GM20431 (cell line): ENCODE measurements around the gene WDR59.
"Not testable (repeated sequence)": the region's sequence is repeated elsewhere in the genome, so short reads cannot be mapped to it uniquely, and the experiment has no call there.

Source experiments
- in situ Hi-C: fragments of 300-500 bp; cut with MseI, MboI; formaldehyde crosslinking; loops from one replicate; pipeline ENCODE4 v1.15.0; 2020; ENCODE audit warnings: low sequenced_read_pairs; ENCODE audit not compliant: unreplicated experiment

WDR59 gene

GRCh38 chr16:74874123-74874522 is 110.8 kb downstream of the WDR59 start:
- in situ Hi-C loops, result no loop called here

- in situ Hi-C loops, result no loop called here
Observed at GRCh38 chr16:74872302-74872701, 112.6 kb downstream of the WDR59 start.

- in situ Hi-C loops, result no loop called here
Observed at GRCh38 chr16:74871608-74872007, 113.3 kb downstream of the WDR59 start.

GRCh38 chr16:74868501-74868900 is 116.4 kb downstream of the WDR59 start:
- in situ Hi-C loops, result loop anchor here (10.0 kb wide), 1 partner anchor 154 kb away; no protein-coding TSS in a partner anchor

GRCh38 chr16:74868035-74868434 is 116.9 kb downstream of the WDR59 start:
- in situ Hi-C loops, result loop anchor here (10.0 kb wide), 1 partner anchor 153 kb away; no protein-coding TSS in a partner anchor

- in situ Hi-C loops, result loop anchor here (10.0 kb wide), 1 partner anchor 153 kb away; no protein-coding TSS in a partner anchor
Observed at GRCh38 chr16:74867281-74867849, 117.6 kb downstream of the WDR59 start.

GRCh38 chr16:74865922-74866598 is 118.9 kb downstream of the WDR59 start:
- in situ Hi-C loops, result loop anchor here (10.0 kb wide), 1 partner anchor 151 kb away; no protein-coding TSS in a partner anchor

- in situ Hi-C loops, result loop anchor here (10.0 kb wide), 1 partner anchor 148 kb away; no protein-coding TSS in a partner anchor
Observed at GRCh38 chr16:74862743-74863244, 122.1 kb downstream of the WDR59 start.

GRCh38 chr16:74852500-74852875 is 132.4 kb downstream of the WDR59 start:
- in situ Hi-C loops, result no loop called here

GRCh38 chr16:74850027-74850426 is 134.9 kb downstream of the WDR59 start:
- in situ Hi-C loops, result no loop called here

- in situ Hi-C loops, result no loop called here
Observed at GRCh38 chr16:74847202-74847601, 137.7 kb downstream of the WDR59 start.

- in situ Hi-C loops, result no loop called here
Observed at GRCh38 chr16:74846714-74847113, 138.2 kb downstream of the WDR59 start.

- in situ Hi-C loops, result no loop called here
Observed at GRCh38 chr16:74844041-74844980, 140.6 kb downstream of the WDR59 start.

- in situ Hi-C loops, result not testable (repeated sequence)
Observed at GRCh38 chr16:74843381-74844035, 141.4 kb downstream of the WDR59 start.

- in situ Hi-C loops, result no loop called here
Observed at GRCh38 chr16:74842413-74842812, 142.5 kb downstream of the WDR59 start.

GRCh38 chr16:74841904-74842303 is 143.0 kb downstream of the WDR59 start:
- in situ Hi-C loops, result no loop called here

GRCh38 chr16:74841469-74841868 is 143.5 kb downstream of the WDR59 start:
- in situ Hi-C loops, result no loop called here

- in situ Hi-C loops, result no loop called here
Observed at GRCh38 chr16:74837056-74837455, 147.9 kb downstream of the WDR59 start.

- in situ Hi-C loops, result no loop called here
Observed at GRCh38 chr16:74836111-74836671, 148.7 kb downstream of the WDR59 start.

- in situ Hi-C loops, result no loop called here
Observed at GRCh38 chr16:74832228-74832627, 152.7 kb downstream of the WDR59 start.
